H9 (cell line): ENCODE data around the gene ERVH48-1. TPM values are rescaled to one million over a fixed set of nuclear protein-coding genes. Genes with fewer than 3 reads are reported as not detected.

Source experiments
- DNase-seq: peaks from one replicate; pipeline ENCODE4 v3.0.0-alpha.2; 2017
- H2AFZ ChIP-seq: one replicate; pipeline ENCODE4 v1.6.1; 2013; ENCODE audit warnings: mild to moderate bottlenecking, low read length, control low read depth, moderate library complexity
- H2AK5ac ChIP-seq: 2 replicates; pipeline ENCODE4 v1.6.1; 2013; ENCODE audit warnings: low read length, control low read depth, mixed read lengths; ENCODE audit not compliant: insufficient read length
- H2BK120ac ChIP-seq: one replicate; pipeline ENCODE4 v1.6.1; 2013; ENCODE audit warnings: low read depth, mild to moderate bottlenecking, low read length, control low read depth, inconsistent platforms; ENCODE audit not compliant: poor library complexity, severe bottlenecking
- H2BK12ac ChIP-seq: 2 replicates; pipeline ENCODE4 v1.6.1; 2013; ENCODE audit warnings: low read length, control low read depth, mixed read lengths, low read depth; ENCODE audit not compliant: insufficient read length
- H2BK15ac ChIP-seq: 2 replicates; pipeline ENCODE4 v1.6.1; 2013; ENCODE audit warnings: low read depth, low read length, control low read depth
- H2BK20ac ChIP-seq: one replicate; pipeline ENCODE4 v1.6.1; 2013; ENCODE audit warnings: low read depth, mild to moderate bottlenecking, low read length, control low read depth, inconsistent platforms; ENCODE audit not compliant: poor library complexity, severe bottlenecking
- H2BK5ac ChIP-seq: 2 replicates; pipeline ENCODE4 v1.6.1; 2013; ENCODE audit warnings: low read length, control low read depth, mixed read lengths; ENCODE audit not compliant: insufficient read length
- H3K14ac ChIP-seq: 2 replicates; pipeline ENCODE4 v1.6.1; 2013; ENCODE audit warnings: low read length, control low read depth; ENCODE audit not compliant: insufficient read depth
- H3K18ac ChIP-seq: 2 replicates; pipeline ENCODE4 v1.6.1; 2013; ENCODE audit warnings: low read depth, mild to moderate bottlenecking, mixed read lengths, low read length, control low read depth; ENCODE audit not compliant: insufficient read length
- H3K23ac ChIP-seq: 2 replicates; pipeline ENCODE4 v1.6.1; 2013; ENCODE audit warnings: low read length, control low read depth, mixed read lengths, low read depth; ENCODE audit not compliant: insufficient read length
- H3K23me2 ChIP-seq: 2 replicates; pipeline ENCODE4 v1.6.1; 2013; ENCODE audit warnings: low read depth, mild to moderate bottlenecking, mixed read lengths, low read length, control low read depth; ENCODE audit not compliant: insufficient read length, poor library complexity, severe bottlenecking
- H3K27ac ChIP-seq: 2 replicates; pipeline ENCODE4 v1.5.1; 2013; ENCODE audit warnings: low read length, control low read depth, mixed read lengths, low read depth; ENCODE audit not compliant: insufficient read length
- H3K27me3 ChIP-seq: 2 replicates; pipeline ENCODE4 v1.6.1; 2013; ENCODE audit warnings: low read length, control low read depth, inconsistent platforms; ENCODE audit not compliant: insufficient read depth
- H3K4ac ChIP-seq: 2 replicates; pipeline ENCODE4 v1.6.1; 2013; ENCODE audit warnings: low read depth, mild to moderate bottlenecking, control low read depth, inconsistent platforms, low read length, moderate library complexity
- H3K4me1 ChIP-seq: 2 replicates; pipeline ENCODE4 v1.6.1; 2013; ENCODE audit warnings: low read length, control low read depth, inconsistent platforms; ENCODE audit not compliant: insufficient read depth
- H3K4me2 ChIP-seq: 2 replicates; pipeline ENCODE4 v1.6.1; 2013; ENCODE audit warnings: low read length, control low read depth, mixed read lengths; ENCODE audit not compliant: insufficient read length, insufficient read depth
- H3K56ac ChIP-seq: 2 replicates; pipeline ENCODE4 v1.6.1; 2013; ENCODE audit warnings: low read depth, mild to moderate bottlenecking, mixed read lengths, low read length, control low read depth; ENCODE audit not compliant: insufficient read length
- H3K79me1 ChIP-seq: 2 replicates; pipeline ENCODE4 v1.6.1; 2013; ENCODE audit warnings: low read depth, mild to moderate bottlenecking, moderate library complexity, low read length, control low read depth, inconsistent platforms; ENCODE audit not compliant: insufficient read depth, poor library complexity, severe bottlenecking
- H3K79me2 ChIP-seq: 2 replicates; pipeline ENCODE4 v1.6.1; 2013; ENCODE audit warnings: low read length, control low read depth, inconsistent platforms; ENCODE audit not compliant: insufficient read depth
- H3K9ac ChIP-seq: 2 replicates; pipeline ENCODE4 v1.6.1; 2013; ENCODE audit warnings: low read length, control low read depth, mixed read lengths; ENCODE audit not compliant: insufficient read length; ENCODE audit errors: extremely low read depth
- H3K9me3 ChIP-seq: one replicate; pipeline ENCODE4 v1.6.1; 2013; ENCODE audit warnings: low read depth, low read length, inconsistent platforms; ENCODE audit not compliant: control insufficient read depth
- H3T11ph ChIP-seq: one replicate; pipeline ENCODE4 v1.6.1; 2013; ENCODE audit warnings: mild to moderate bottlenecking, low read length, control low read depth, inconsistent platforms
- H4K20me1 ChIP-seq: one replicate; pipeline ENCODE4 v1.6.1; 2013; ENCODE audit not compliant: control insufficient read depth, insufficient read length, insufficient read depth
- H4K5ac ChIP-seq: 2 replicates; pipeline ENCODE4 v1.6.1; 2013; ENCODE audit warnings: low read depth, mild to moderate bottlenecking, mixed read lengths, low read length, control low read depth; ENCODE audit not compliant: insufficient read length
- H4K8ac ChIP-seq: replicated peaks from 2 replicates; pipeline ENCODE4 v1.6.1; 2013; ENCODE audit warnings: low read length, control low read depth, mixed read lengths, low read depth; ENCODE audit not compliant: insufficient read length
- H4K91ac ChIP-seq: 2 replicates; pipeline ENCODE4 v1.6.1; 2013; ENCODE audit warnings: low read depth, mild to moderate bottlenecking, moderate library complexity, mixed read lengths, low read length, control low read depth; ENCODE audit not compliant: insufficient read length
- H3K27ac Mint-ChIP-seq, 3 experiments: 2 replicates in 2 of 3; 3 replicates in 1 of 3; pipeline ENCODE4 v1.8.0; 2020 to 2021; ENCODE audit warnings: mixed read lengths in 3 of 3, mild to moderate bottlenecking in 1 of 3, moderate library complexity in 1 of 3
- H3K27me3 Mint-ChIP-seq: 2 replicates; pipeline ENCODE4 v1.8.0; 2021; ENCODE audit warnings: low read depth, mild to moderate bottlenecking, moderate library complexity, mixed read lengths
- H3K36me3 Mint-ChIP-seq, 3 experiments: 2 replicates in 2 of 3; 3 replicates in 1 of 3; pipeline ENCODE4 v1.8.0; 2020 to 2021; ENCODE audit warnings: low read depth in 3 of 3, mixed read lengths in 3 of 3; ENCODE audit not compliant: insufficient read depth in 1 of 3
- H3K4me1 Mint-ChIP-seq, 2 experiments: 2 replicates each; pipeline ENCODE4 v1.8.0; 2020; ENCODE audit warnings: mixed read lengths in 2 of 2
- H3K4me3 Mint-ChIP-seq, 2 experiments: 2 replicates in 1 of 2; 3 replicates in 1 of 2; pipeline ENCODE4 v1.8.0; 2020 to 2021; ENCODE audit warnings: mild to moderate bottlenecking in 2 of 2, mixed read lengths in 2 of 2, moderate library complexity in 1 of 2
- H3K9me3 Mint-ChIP-seq, 2 experiments: 2 replicates in 1 of 2; 3 replicates in 1 of 2; pipeline ENCODE4 v1.8.0; 2020; ENCODE audit warnings: mild to moderate bottlenecking in 2 of 2, mixed read lengths in 2 of 2, moderate library complexity in 1 of 2
- CTCF ChIP-seq: fragments of 200-600 bp; sonication (generic); conservative IDR thresholded peaks from 3 replicates; pipeline ENCODE4 v1.8.0; 2021; ENCODE audit warnings: antibody characterized with exemption, mild to moderate bottlenecking
- WGBS: extraction: QIAGEN DNeasy Blood & Tissue Kit; methylation state at CpG from one replicate; pipeline ENCODE4 v1.1.7; 2013; ENCODE audit warnings: missing lambda C conversion rate, low lambda C conversion rate, mixed read lengths; ENCODE audit not compliant: insufficient read length; ENCODE audit errors: extremely low coverage; 5-methylcytosine and 5-hydroxymethylcytosine counted together
- total RNA-seq: library from RNA; stranded (reverse); gene quantifications from 2 replicates; pipeline ENCODE4 v1.2.1, GENCODE V29; 2021

The ERVH48-1 gene
- total RNA-seq, 1 experiment from 2014 or later, result 234 TPM

DNA sequence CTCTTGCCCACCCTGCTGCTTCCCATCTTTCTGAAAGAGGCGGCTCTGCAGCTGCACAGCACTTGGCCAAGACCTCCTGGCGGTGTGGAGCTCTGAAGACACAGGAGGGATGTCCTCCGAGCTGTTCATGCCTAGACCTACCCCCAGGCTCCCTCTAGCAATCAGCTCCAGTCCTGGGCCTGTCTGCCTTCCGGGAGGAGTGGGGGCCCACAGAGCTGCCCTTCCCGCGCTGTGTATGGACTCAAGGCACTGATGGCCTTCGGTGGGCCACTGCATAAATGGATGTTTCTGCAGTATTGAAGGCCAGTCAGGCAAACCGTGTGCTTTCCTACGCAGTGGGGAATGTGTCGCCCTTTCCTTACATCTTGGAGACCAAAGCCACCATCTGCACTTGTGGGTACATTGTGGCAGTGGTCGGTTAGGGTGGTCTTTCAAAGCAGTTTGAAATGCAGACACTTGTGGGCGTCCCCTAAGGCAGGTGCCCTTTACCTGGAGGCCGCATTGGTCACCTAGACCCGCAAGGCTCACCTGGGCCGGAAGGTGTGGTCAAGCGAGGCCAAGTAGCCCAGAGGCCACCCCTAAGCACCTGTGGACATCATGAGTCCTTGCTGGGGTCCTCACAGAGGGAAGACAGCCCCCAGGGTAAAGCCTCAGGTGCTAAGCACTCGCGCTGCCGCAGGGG, 48.0 kb upstream of the ERVH48-1 start:
- Mint-ChIP-seq H3K4me1 (peaks cover 46 to 48% of the 10 kb centered on the region in 2 experiments), H3K27me3 (no peaks in the 10 kb centered on the region), H3K4me3 (peak overlapping the region; percentile 8 to 63; a peak in 4 of 5 replicates), H3K9me3 (peaks cover 10 to 16% of the 10 kb centered on the region in 2 experiments), H3K36me3 (peaks cover 21 to 24% (median 22%) of the 10 kb centered on the region in 3 experiments), H3K27ac (peak overlapping the region; percentile 48 to 58 (median 51); a peak in 5 of 7 replicates)
- no peak overlapping the region for H4K8ac ChIP-seq
- H3K4me2 ChIP-seq, result peak overlapping the region; percentile 9
- H3K27ac ChIP-seq, result no peak overlapping the region
- no peak overlapping the region for H2BK12ac ChIP-seq
- WGBS, result no CpG with 5 or more reads among the region's 19 CpGs
- no peak overlapping the region for H4K5ac ChIP-seq
- H2AK5ac ChIP-seq, result no peak overlapping the region
- H3K79me1 ChIP-seq, result no peaks in the 10 kb centered on the region
- H2BK20ac ChIP-seq, result no peak overlapping the region
- H3K27me3 ChIP-seq, result no peaks in the 10 kb centered on the region
- no peaks in the 10 kb centered on the region for H4K20me1 ChIP-seq
- DNase-seq, result peak; percentile 34
- no peak overlapping the region for H3K4ac ChIP-seq
- no peak overlapping the region for H4K91ac ChIP-seq
- peaks cover 6% of the 10 kb centered on the region; the same call in 1 of the 2 replicates for H3K4me1 ChIP-seq
- H3T11ph ChIP-seq, result no peak overlapping the region
- peaks cover 8% of the 10 kb centered on the region; the same call in 1 of the 2 replicates for H3K79me2 ChIP-seq
- H3K9me3 ChIP-seq, result no peaks in the 10 kb centered on the region
- peaks cover 4% of the 10 kb centered on the region for H3K23me2 ChIP-seq
- no peak overlapping the region for H3K23ac ChIP-seq
- no peak overlapping the region for H2BK15ac ChIP-seq
- H2AFZ ChIP-seq, result no peak overlapping the region
- no peak overlapping the region for H3K9ac ChIP-seq
- peak overlapping the region; percentile 89 for H3K18ac ChIP-seq
- H2BK5ac ChIP-seq, result no peak overlapping the region
- H2BK120ac ChIP-seq, result no peak overlapping the region
- peak overlapping the region; percentile 92 for H3K14ac ChIP-seq
- no peak for TF ChIP-seq CTCF
- no peak overlapping the region for H3K56ac ChIP-seq
